Peyer's patch (tissue), 4 donors: Measurements from ENCODE around the gene SPATA6L.

ENCODE experiments used
- POLR2A ChIP-seq, 2 donors: fragments of 450-650 bp; IDR thresholded peaks; one replicate each; pipeline ENCODE4 v1.5.1; 2017; ENCODE audit warnings: antibody characterized with exemption in 2 of 2, mild to moderate bottlenecking in 2 of 2, moderate library complexity in 2 of 2
- TF ChIP-seq, protein P1 (sequence below), 6 experiments: fragments of 450-650 bp in 4 of 6; fragments of 200-600 bp in 2 of 6; sonication (generic) in 1 of 6; IDR thresholded peaks; one replicate each; pipeline ENCODE4 v1.5.1; 2017 to 2019; ENCODE audit warnings: antibody characterized with exemption in 6 of 6, mild to moderate bottlenecking in 3 of 6, moderate library complexity in 1 of 6

DNA sequence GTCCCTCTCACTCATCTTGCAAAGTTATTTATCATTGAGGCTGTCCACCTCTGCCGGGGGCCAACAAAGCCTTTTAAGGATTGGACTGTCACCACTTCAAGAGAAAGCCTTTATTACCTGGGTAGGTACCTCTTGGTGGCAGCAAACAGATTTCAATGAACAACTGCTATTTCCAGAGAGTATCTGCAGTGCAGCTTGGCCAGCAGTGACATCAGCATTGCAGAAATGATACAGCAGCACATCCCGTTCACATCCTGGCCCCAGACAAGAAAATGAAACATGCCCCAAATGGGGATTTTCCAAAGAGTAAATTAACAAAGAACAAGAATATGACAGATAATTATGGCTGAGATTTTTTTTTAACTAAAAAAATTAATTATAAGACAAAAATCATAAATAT lies 2.3 kb upstream of the SPATA6L start:
- TF ChIP-seq, protein P1, sequence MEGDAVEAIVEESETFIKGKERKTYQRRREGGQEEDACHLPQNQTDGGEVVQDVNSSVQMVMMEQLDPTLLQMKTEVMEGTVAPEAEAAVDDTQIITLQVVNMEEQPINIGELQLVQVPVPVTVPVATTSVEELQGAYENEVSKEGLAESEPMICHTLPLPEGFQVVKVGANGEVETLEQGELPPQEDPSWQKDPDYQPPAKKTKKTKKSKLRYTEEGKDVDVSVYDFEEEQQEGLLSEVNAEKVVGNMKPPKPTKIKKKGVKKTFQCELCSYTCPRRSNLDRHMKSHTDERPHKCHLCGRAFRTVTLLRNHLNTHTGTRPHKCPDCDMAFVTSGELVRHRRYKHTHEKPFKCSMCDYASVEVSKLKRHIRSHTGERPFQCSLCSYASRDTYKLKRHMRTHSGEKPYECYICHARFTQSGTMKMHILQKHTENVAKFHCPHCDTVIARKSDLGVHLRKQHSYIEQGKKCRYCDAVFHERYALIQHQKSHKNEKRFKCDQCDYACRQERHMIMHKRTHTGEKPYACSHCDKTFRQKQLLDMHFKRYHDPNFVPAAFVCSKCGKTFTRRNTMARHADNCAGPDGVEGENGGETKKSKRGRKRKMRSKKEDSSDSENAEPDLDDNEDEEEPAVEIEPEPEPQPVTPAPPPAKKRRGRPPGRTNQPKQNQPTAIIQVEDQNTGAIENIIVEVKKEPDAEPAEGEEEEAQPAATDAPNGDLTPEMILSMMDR (IDR thresholded peaks at IDR 0.05) = no peak
- no peak for TF ChIP-seq POLR2A (IDR thresholded peaks at IDR 0.05)
